Activated naive CD4-positive, alpha-beta T cell treated with anti-CD3 and anti-CD28 coated beads, Interleukin-2, amount 50 U/mL, for 72 hours (primary cell): Measurements from ENCODE around the gene PDE11A. TPM values are rescaled to one million over a fixed set of nuclear protein-coding genes. Genes with fewer than 3 reads are reported as not detected.
"Not testable (repeated sequence)": the region's sequence is repeated elsewhere in the genome, so short reads cannot be mapped to it uniquely, and the experiment has no call there.

Source experiments
- ATAC-seq, 2 donors: fragments of 150-1000 bp; cut with Tn5 transposase; 2 replicates each; pipeline ENCODE4 v1.10.0; 2021; ENCODE audit warnings: mild to moderate bottlenecking in 2 of 2, moderate library complexity in 2 of 2
- DNase-seq, 2 donors: peaks; one replicate each; pipeline ENCODE4 v3.0.0; 2021 to 2022; ENCODE audit warnings: low spot score in 2 of 2
- H3K27ac Mint-ChIP-seq, 2 donors: one replicate each; pipeline ENCODE4 v1.8.0; 2022; ENCODE audit warnings: mild to moderate bottlenecking in 2 of 2, mixed read lengths in 2 of 2
- H3K36me3 Mint-ChIP-seq, 2 donors: one replicate each; pipeline ENCODE4 v1.8.0; 2022; ENCODE audit warnings: mixed read lengths in 2 of 2
- H3K9me3 Mint-ChIP-seq, 2 donors: one replicate each; pipeline ENCODE4 v1.8.0; 2022; ENCODE audit warnings: mixed read lengths in 2 of 2
- total RNA-seq, 2 donors: library from RNA; stranded (reverse); gene quantifications; one replicate each; pipeline ENCODE4 v1.2.3, GENCODE V29; 2022

PDE11A gene
- total RNA-seq, 2 donors from 2014 or later: not detected

GRCh38 chr2:177796654-177797415 is 275.7 kb downstream of the PDE11A start:
- H3K36me3 Mint-ChIP-seq: no peaks in the 10 kb centered on the region

GRCh38 chr2:177796011-177796410 is 276.6 kb downstream of the PDE11A start:
- ATAC-seq: no peak
- no peaks in the 10 kb centered on the region for H3K36me3 Mint-ChIP-seq

More at GRCh38 chr2:177796654-177797415, 275.7 kb downstream of the PDE11A start:
- no peak for ATAC-seq
- H3K9me3 Mint-ChIP-seq: no peaks in the 10 kb centered on the region
- no peak for DNase-seq
- no peak overlapping the region for H3K27ac Mint-ChIP-seq

GRCh38 chr2:177785143-177785542 is 287.4 kb downstream of the PDE11A start:
- DNase-seq, H3K36me3 Mint-ChIP-seq, H3K9me3 Mint-ChIP-seq, ATAC-seq: not testable (repeated sequence)
- H3K27ac Mint-ChIP-seq: peak overlapping the region in 1 of 2 donors; percentile 77

More at GRCh38 chr2:177796011-177796410, 276.6 kb downstream of the PDE11A start:
- no peaks in the 10 kb centered on the region for H3K9me3 Mint-ChIP-seq
- H3K27ac Mint-ChIP-seq: no peak overlapping the region
- DNase-seq: no peak

- no peak for ATAC-seq
- H3K27ac Mint-ChIP-seq: peak overlapping the region in 1 of 2 donors; percentile 77
These were observed 287.9 kb downstream of the PDE11A start for GRCh38 chr2:177784745-177785067.

GRCh38 chr2:177783835-177784744 is 288.5 kb downstream of the PDE11A start:
- no peak for DNase-seq
- H3K27ac Mint-ChIP-seq: peak overlapping the region in 1 of 2 donors; percentile 77
- H3K9me3 Mint-ChIP-seq: peaks cover 5 to 7% of the 10 kb centered on the region in 2 donors
- H3K36me3 Mint-ChIP-seq: peaks cover 0 to 4% of the 10 kb centered on the region in 2 donors
- peak; percentile 72 to 79 for ATAC-seq

More at GRCh38 chr2:177784745-177785067, 287.9 kb downstream of the PDE11A start:
- no peak for DNase-seq
- Mint-ChIP-seq H3K36me3 (peaks cover 0 to 4% of the 10 kb centered on the region in 2 donors), H3K9me3 (peaks cover 5 to 7% of the 10 kb centered on the region in 2 donors)

GRCh38 chr2:177783091-177783490 is 289.5 kb downstream of the PDE11A start:
- H3K9me3 Mint-ChIP-seq: peaks cover 5 to 7% of the 10 kb centered on the region in 2 donors
- no peak for DNase-seq
- H3K36me3 Mint-ChIP-seq: peaks cover 0 to 2% of the 10 kb centered on the region in 2 donors
- no peak overlapping the region for H3K27ac Mint-ChIP-seq
- ATAC-seq: no peak

- no peak for DNase-seq
- ATAC-seq: no peak
- Mint-ChIP-seq H3K9me3 (peaks cover 5 to 7% of the 10 kb centered on the region in 2 donors), H3K36me3 (no peaks in the 10 kb centered on the region), H3K27ac (no peak overlapping the region)
These were observed 290.0 kb downstream of the PDE11A start for GRCh38 chr2:177782613-177783012.

- DNase-seq (no peak), ATAC-seq (no peak)
- Mint-ChIP-seq H3K27ac (no peak overlapping the region), H3K9me3 (peaks cover 0 to 7% of the 10 kb centered on the region in 2 donors), H3K36me3 (no peaks in the 10 kb centered on the region)
These were observed 294.1 kb downstream of the PDE11A start for GRCh38 chr2:177778472-177778871.

- DNase-seq (no peak), ATAC-seq (no peak)
- Mint-ChIP-seq H3K36me3 (no peaks in the 10 kb centered on the region), H3K27ac (no peak overlapping the region), H3K9me3 (no peaks in the 10 kb centered on the region)
These were observed 300.0 kb downstream of the PDE11A start for GRCh38 chr2:177772529-177772928.

- no peak for ATAC-seq
- H3K36me3 Mint-ChIP-seq: no peaks in the 10 kb centered on the region
- DNase-seq: no peak
- H3K9me3 Mint-ChIP-seq: no peaks in the 10 kb centered on the region
- no peak overlapping the region for H3K27ac Mint-ChIP-seq
These were observed 301.4 kb downstream of the PDE11A start for GRCh38 chr2:177771191-177771590.

- ATAC-seq: no peak
- Mint-ChIP-seq H3K36me3 (no peaks in the 10 kb centered on the region), H3K9me3 (no peaks in the 10 kb centered on the region), H3K27ac (no peak overlapping the region)
- no peak for DNase-seq
These were observed 304.8 kb downstream of the PDE11A start for GRCh38 chr2:177767768-177768167.

GRCh38 chr2:177765698-177766097 is 306.9 kb downstream of the PDE11A start:
- Mint-ChIP-seq H3K27ac (no peak overlapping the region), H3K9me3 (no peaks in the 10 kb centered on the region), H3K36me3 (no peaks in the 10 kb centered on the region)
- ATAC-seq (no peak), DNase-seq (no peak)

- peak; percentile 74 to 80 for DNase-seq
- Mint-ChIP-seq H3K9me3 (no peaks in the 10 kb centered on the region), H3K27ac (no peak overlapping the region), H3K36me3 (no peaks in the 10 kb centered on the region)
- peak; percentile 98 for ATAC-seq
These were observed 308.9 kb downstream of the PDE11A start for GRCh38 chr2:177763531-177764265.

- DNase-seq (no peak), ATAC-seq (no peak)
- Mint-ChIP-seq H3K9me3 (no peaks in the 10 kb centered on the region), H3K36me3 (no peaks in the 10 kb centered on the region), H3K27ac (no peak overlapping the region)
These were observed 313.1 kb downstream of the PDE11A start for GRCh38 chr2:177759443-177759842.

- no peak overlapping the region for H3K27ac Mint-ChIP-seq
- DNase-seq (no peak), ATAC-seq (no peak)
These were observed 313.8 kb downstream of the PDE11A start for GRCh38 chr2:177758591-177759371.

GRCh38 chr2:177756336-177756735 is 316.2 kb downstream of the PDE11A start:
- DNase-seq: no peak
- no peaks in the 10 kb centered on the region for H3K36me3 Mint-ChIP-seq
- no peak overlapping the region for H3K27ac Mint-ChIP-seq
- H3K9me3 Mint-ChIP-seq: no peaks in the 10 kb centered on the region
- ATAC-seq: no peak

More at GRCh38 chr2:177758591-177759371, 313.8 kb downstream of the PDE11A start:
- Mint-ChIP-seq H3K36me3 (no peaks in the 10 kb centered on the region), H3K9me3 (no peaks in the 10 kb centered on the region)
